ENCODE results near the gene SLC7A7.
"Not testable (repeated sequence)": the region's sequence is repeated elsewhere in the genome, so short reads cannot be mapped to it uniquely, and the experiment has no call there.

SLC7A7 gene

DNA sequence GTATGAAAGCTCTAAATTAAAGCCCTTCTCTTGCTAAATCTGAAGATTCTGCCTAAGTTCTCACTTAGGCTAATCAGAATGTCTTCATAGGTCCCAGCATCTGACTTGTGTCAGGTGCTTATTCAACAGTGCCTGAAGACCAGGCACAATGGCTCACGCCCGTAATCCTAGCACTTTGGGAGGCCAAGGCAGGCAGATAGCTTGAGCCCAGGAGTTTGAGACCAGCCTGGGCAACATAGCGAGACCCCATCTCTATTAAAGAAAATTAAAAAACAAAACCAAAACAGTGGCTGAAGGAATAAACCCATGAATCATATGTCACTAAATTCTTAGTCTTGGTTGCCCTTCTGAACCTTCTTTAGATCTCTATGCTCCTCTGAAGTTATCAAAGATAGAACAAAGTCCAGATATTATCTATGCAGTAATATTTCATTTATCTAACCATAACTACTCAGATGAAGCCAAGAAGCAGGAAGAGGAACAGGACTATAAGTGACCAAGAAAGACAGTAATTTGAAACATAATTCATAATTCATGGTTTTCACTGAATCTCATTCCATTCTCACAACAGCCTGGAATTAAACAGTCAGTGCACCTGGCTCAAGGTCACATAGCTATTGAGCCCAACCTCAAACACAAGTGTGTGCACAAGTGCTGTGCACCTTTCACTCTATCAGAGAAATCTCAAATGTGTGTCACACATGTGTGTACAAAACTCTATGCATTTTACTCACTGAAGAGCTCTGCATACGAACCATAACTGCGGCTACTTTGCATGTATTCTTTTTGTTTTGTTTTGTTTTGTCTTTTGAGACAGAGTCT is 6.6 kb downstream of the SLC7A7 start:
- Histone ChIP-seq H3K36me3 (ENCODE audit: control insufficient read depth, insufficient read depth, low read length) (no peaks in the 10 kb centered on the region), H3K4me3 (ENCODE audit: low read depth, low read length) (no peak overlapping the region), H3K4me1 (ENCODE audit: control insufficient read depth, insufficient read depth, low read length) (peaks cover 4% of the 10 kb centered on the region), H3K27me3 (ENCODE audit: control insufficient read depth, insufficient read depth, low read length) (no peaks in the 10 kb centered on the region), H3K9me3 (ENCODE audit: control insufficient read depth, insufficient read depth, low read length) (no peaks in the 10 kb centered on the region), H3K9ac (ENCODE audit: low read depth, low read length) (no peak overlapping the region)

DNA sequence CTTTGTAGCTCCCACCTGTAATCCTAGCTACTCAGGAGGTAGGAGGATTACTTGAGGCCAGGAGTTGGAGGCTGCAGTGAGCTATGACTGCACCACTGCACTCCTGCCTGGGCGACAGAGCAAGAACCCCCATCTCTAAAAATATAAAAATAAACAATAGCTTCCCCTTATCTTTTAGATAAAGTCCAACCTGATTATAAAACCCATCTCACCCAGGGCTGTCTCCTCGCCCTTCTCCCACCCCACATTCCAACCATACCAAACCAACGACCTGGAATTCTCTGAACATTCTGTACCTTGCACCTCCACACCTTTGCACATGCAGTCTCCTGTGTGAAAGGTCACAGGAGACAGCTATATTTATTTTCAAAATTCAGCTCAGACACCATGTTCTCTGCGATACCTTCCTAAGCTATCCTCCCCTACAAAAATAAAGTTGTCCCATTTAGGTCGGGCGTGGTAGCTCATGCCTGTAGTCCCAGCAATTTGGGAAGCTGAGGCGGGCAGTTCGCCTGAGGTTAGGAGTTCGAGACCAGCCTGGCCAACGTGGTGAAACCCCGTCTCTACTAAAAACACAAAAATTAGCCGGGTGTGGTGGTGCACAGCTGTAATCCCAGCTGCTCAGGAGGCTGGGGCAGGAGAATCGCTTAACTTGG is 7.7 kb downstream of the SLC7A7 start:
- no peaks in the 10 kb centered on the region for H3K36me3 ChIP-seq (ENCODE audit: control insufficient read depth, insufficient read depth, low read length)
- H3K9ac ChIP-seq (ENCODE audit: low read depth, low read length), result no peak overlapping the region
- no peaks in the 10 kb centered on the region for H3K27me3 ChIP-seq (ENCODE audit: control insufficient read depth, insufficient read depth, low read length)
- no peaks in the 10 kb centered on the region for H3K4me1 ChIP-seq (ENCODE audit: control insufficient read depth, insufficient read depth, low read length)
- H3K9me3 ChIP-seq (ENCODE audit: control insufficient read depth, insufficient read depth, low read length), result no peaks in the 10 kb centered on the region
- no peak overlapping the region for H3K4me3 ChIP-seq (ENCODE audit: low read depth, low read length)

DNA sequence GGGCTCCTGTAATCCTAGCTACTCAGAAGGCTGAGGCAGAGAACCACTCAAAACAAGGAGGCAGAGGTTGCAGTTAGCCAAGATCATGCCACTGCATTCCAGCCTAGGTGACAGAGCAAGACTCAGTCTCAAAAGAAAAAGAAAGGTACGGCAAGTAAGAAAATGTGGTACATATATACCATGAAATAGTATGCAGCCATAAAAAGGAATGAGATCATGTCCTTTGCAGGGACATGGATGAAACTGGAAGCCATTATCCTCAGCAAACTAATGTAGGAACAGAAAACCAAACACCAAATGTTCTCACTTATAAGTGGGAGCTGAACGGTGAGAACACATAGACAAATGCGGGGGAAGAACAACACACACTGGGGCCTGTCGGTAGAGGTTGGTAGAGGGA is 10.0 kb downstream of the SLC7A7 start:
- H3K9me3 ChIP-seq (ENCODE audit: control insufficient read depth, insufficient read depth, low read length); H3K9ac ChIP-seq (ENCODE audit: low read depth, low read length); H3K4me1 ChIP-seq (ENCODE audit: control insufficient read depth, insufficient read depth, low read length); H3K27me3 ChIP-seq (ENCODE audit: control insufficient read depth, insufficient read depth, low read length); H3K4me3 ChIP-seq (ENCODE audit: low read depth, low read length); H3K36me3 ChIP-seq (ENCODE audit: control insufficient read depth, insufficient read depth, low read length): not testable (repeated sequence)

DNA sequence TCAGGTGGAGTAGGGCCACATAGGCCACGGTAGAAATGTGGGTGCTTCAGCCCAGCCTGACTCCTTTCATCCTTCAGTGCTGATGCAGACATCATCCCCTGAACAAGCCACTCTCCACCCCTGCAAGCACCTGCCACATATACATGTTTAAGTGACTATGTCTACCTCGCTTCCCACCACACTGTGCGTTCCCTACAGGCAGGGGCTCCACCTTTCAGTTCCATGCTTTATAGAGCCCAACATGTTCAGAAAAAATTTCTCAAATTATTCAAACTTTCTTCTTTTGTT is 11.6 kb downstream of the SLC7A7 start:
- H3K9me3 ChIP-seq (ENCODE audit: control insufficient read depth, insufficient read depth, low read length), result no peaks in the 10 kb centered on the region
- no peak overlapping the region for H3K4me3 ChIP-seq (ENCODE audit: low read depth, low read length)
- no peak overlapping the region for H3K9ac ChIP-seq (ENCODE audit: low read depth, low read length)
- H3K27me3 ChIP-seq (ENCODE audit: control insufficient read depth, insufficient read depth, low read length), result no peaks in the 10 kb centered on the region
- H3K36me3 ChIP-seq (ENCODE audit: control insufficient read depth, insufficient read depth, low read length), result no peaks in the 10 kb centered on the region
- H3K4me1 ChIP-seq (ENCODE audit: control insufficient read depth, insufficient read depth, low read length), result no peaks in the 10 kb centered on the region

GRCh38 chr14:22802860-22803686 is 12.2 kb downstream of the SLC7A7 start:
- H3K9me3 ChIP-seq (ENCODE audit: control insufficient read depth, insufficient read depth, low read length), result no peaks in the 10 kb centered on the region
- no peaks in the 10 kb centered on the region for H3K27me3 ChIP-seq (ENCODE audit: control insufficient read depth, insufficient read depth, low read length)
- H3K4me1 ChIP-seq (ENCODE audit: control insufficient read depth, insufficient read depth, low read length), result no peaks in the 10 kb centered on the region
- H3K9ac ChIP-seq (ENCODE audit: low read depth, low read length), result no peak overlapping the region
- no peaks in the 10 kb centered on the region for H3K36me3 ChIP-seq (ENCODE audit: control insufficient read depth, insufficient read depth, low read length)
- H3K4me3 ChIP-seq (ENCODE audit: low read depth, low read length), result no peak overlapping the region

DNA sequence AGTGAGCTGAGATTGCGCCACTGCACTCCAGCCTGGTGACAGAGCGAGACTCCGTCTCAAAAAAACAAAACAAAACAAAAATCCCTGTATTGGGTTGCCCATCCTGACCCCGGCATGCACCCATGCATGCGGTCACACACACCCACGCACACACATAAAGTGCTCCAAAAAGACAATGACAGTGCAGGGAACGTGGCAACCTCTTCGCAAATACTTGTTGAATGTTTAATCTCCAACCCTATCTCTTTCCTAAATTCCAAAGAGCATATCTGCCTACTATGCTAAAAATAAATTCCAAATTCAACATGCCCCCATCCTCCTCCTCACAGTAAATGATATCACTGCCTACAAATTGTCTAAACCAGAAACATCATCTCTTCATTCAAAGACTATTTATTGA is 13.5 kb downstream of the SLC7A7 start:
- peaks cover 5% of the 10 kb centered on the region for H3K4me1 ChIP-seq (ENCODE audit: control insufficient read depth, insufficient read depth, low read length)
- no peaks in the 10 kb centered on the region for H3K27me3 ChIP-seq (ENCODE audit: control insufficient read depth, insufficient read depth, low read length)
- H3K9me3 ChIP-seq (ENCODE audit: control insufficient read depth, insufficient read depth, low read length), result no peaks in the 10 kb centered on the region
- no peaks in the 10 kb centered on the region for H3K36me3 ChIP-seq (ENCODE audit: control insufficient read depth, insufficient read depth, low read length)
- H3K4me3 ChIP-seq (ENCODE audit: low read depth, low read length), result no peak overlapping the region
- no peak overlapping the region for H3K9ac ChIP-seq (ENCODE audit: low read depth, low read length)

DNA sequence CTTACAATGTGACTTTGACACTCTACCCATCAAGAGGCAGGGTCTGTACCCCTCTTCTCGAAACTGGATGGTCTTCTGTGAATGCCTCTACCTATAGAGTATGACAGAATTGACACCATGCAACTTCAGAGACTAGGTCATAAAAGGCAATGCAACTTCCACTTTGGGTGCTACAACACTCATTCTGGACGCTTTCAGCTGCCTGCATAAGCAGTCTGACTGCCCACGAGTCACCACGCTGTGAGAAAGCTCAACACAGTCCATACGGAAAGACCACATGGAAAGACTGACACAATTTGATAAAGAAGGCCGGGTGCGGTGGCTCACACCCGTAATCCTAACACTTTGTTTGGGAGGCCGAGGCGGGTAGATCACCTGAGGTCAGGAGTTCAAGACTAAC is 14.9 kb downstream of the SLC7A7 start:
- Histone ChIP-seq H3K27me3 (ENCODE audit: control insufficient read depth, insufficient read depth, low read length) (no peaks in the 10 kb centered on the region), H3K9me3 (ENCODE audit: control insufficient read depth, insufficient read depth, low read length) (no peaks in the 10 kb centered on the region), H3K36me3 (ENCODE audit: control insufficient read depth, insufficient read depth, low read length) (no peaks in the 10 kb centered on the region), H3K4me3 (ENCODE audit: low read depth, low read length) (no peak overlapping the region), H3K9ac (ENCODE audit: low read depth, low read length) (no peak overlapping the region), H3K4me1 (ENCODE audit: control insufficient read depth, insufficient read depth, low read length) (peaks cover 9% of the 10 kb centered on the region)

DNA sequence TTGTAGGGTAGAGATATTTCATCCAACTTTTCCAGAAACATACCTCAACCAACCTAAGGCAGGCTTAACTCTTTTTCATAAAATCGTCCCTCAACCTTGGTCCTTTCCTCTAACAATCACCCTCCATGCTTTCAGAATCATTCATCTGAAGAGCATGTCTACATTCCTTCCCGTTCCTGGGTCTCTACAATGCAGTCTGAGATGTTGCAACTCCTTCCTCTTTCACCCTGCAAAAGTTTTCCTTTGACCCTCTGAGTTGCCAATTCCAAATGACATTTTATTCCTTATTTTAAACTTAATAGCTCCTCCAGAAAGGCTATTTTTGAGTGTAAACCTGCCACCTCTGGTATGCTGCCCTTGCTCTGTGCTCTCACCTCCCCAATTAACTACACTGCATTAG is 16.7 kb downstream of the SLC7A7 start:
- no peak overlapping the region for H3K4me3 ChIP-seq (ENCODE audit: low read depth, low read length)
- no peaks in the 10 kb centered on the region for H3K36me3 ChIP-seq (ENCODE audit: control insufficient read depth, insufficient read depth, low read length)
- no peaks in the 10 kb centered on the region for H3K27me3 ChIP-seq (ENCODE audit: control insufficient read depth, insufficient read depth, low read length)
- H3K9me3 ChIP-seq (ENCODE audit: control insufficient read depth, insufficient read depth, low read length), result no peaks in the 10 kb centered on the region
- no peak overlapping the region for H3K9ac ChIP-seq (ENCODE audit: low read depth, low read length)
- peaks cover 9% of the 10 kb centered on the region for H3K4me1 ChIP-seq (ENCODE audit: control insufficient read depth, insufficient read depth, low read length)

- H3K9me3 ChIP-seq (ENCODE audit: control insufficient read depth, insufficient read depth, low read length), result no peaks in the 10 kb centered on the region
- no peaks in the 10 kb centered on the region for H3K27me3 ChIP-seq (ENCODE audit: control insufficient read depth, insufficient read depth, low read length)
- no peaks in the 10 kb centered on the region for H3K36me3 ChIP-seq (ENCODE audit: control insufficient read depth, insufficient read depth, low read length)
- no peak overlapping the region for H3K9ac ChIP-seq (ENCODE audit: low read depth, low read length)
- peaks cover 9% of the 10 kb centered on the region for H3K4me1 ChIP-seq (ENCODE audit: control insufficient read depth, insufficient read depth, low read length)
- H3K4me3 ChIP-seq (ENCODE audit: low read depth, low read length), result no peak overlapping the region
These were observed 18.0 kb downstream of the SLC7A7 start for GRCh38 chr14:22797017-22797917.

DNA sequence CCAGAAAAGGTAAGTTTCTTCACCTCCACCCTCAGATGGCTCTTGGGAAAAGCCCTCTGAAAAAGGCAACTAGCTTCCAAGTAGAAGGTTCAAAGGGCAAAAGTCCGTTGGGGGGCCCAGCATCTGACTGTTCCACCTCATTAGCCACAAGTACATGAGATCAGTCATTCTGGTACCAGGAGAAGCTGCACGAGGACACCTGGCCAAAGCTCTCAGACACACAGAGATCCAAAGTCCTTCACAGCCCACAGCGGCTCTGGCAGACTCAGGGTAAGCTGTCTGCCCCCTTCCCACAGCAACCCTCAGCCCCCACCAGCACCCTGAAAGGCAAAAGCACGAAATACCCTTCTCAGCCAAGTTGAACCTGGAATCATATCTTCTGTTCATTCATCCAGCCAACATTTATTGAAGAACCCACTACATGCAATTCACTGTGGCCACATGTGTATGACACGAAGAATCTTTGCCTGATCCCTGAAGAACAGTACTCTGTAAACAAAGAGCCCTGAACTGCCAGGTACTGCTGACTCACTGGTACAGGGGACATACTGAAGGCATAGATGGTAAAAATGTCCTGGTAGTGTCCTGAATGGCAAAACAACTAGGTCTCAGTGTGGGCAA is 19.0 kb downstream of the SLC7A7 start:
- H3K27me3 ChIP-seq (ENCODE audit: control insufficient read depth, insufficient read depth, low read length), result no peaks in the 10 kb centered on the region

DNA sequence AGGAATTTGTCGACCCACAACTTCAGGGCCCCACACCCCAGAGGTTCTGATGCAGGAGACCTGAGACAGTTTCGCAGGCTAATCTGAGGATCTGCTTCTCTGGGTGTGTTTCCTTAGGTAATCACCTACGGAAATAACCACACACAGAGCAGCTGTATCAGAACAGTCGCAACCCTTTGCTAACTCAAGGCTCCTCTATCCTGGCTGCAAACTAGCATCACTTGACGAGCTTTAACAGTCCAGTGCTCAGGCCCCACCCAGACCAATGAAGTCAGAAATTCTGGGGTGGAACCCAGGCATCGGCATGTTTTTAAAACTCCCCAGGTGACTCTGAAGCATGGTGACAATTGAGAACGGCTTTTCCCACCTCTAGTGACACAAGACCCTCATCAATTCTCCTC is 20.7 kb downstream of the SLC7A7 start:
- Histone ChIP-seq H3K9me3 (ENCODE audit: control insufficient read depth, insufficient read depth, low read length) (no peaks in the 10 kb centered on the region), H3K4me3 (ENCODE audit: low read depth, low read length) (no peak overlapping the region), H3K9ac (ENCODE audit: low read depth, low read length) (no peak overlapping the region), H3K4me1 (ENCODE audit: control insufficient read depth, insufficient read depth, low read length) (peaks cover 9% of the 10 kb centered on the region), H3K27me3 (ENCODE audit: control insufficient read depth, insufficient read depth, low read length) (no peaks in the 10 kb centered on the region), H3K36me3 (ENCODE audit: control insufficient read depth, insufficient read depth, low read length) (no peaks in the 10 kb centered on the region)

More for the DNA sequence above, 19.0 kb downstream of the SLC7A7 start:
- no peak overlapping the region for H3K4me3 ChIP-seq (ENCODE audit: low read depth, low read length)
- no peak overlapping the region for H3K9ac ChIP-seq (ENCODE audit: low read depth, low read length)
- H3K36me3 ChIP-seq (ENCODE audit: control insufficient read depth, insufficient read depth, low read length), result no peaks in the 10 kb centered on the region
- H3K9me3 ChIP-seq (ENCODE audit: control insufficient read depth, insufficient read depth, low read length), result no peaks in the 10 kb centered on the region
- H3K4me1 ChIP-seq (ENCODE audit: control insufficient read depth, insufficient read depth, low read length), result peaks cover 9% of the 10 kb centered on the region

Data from iPS-15b (cell line).